Gastroesophageal sphincter (tissue), 4 donors: ENCODE results near the gene BHLHE40. TPM values are rescaled to one million over a fixed set of nuclear protein-coding genes. Genes with fewer than 3 reads are reported as not detected.

Experiments
- ATAC-seq: fragments of 150-250 bp; one replicate; pipeline ENCODE4 v1.9.1; 2016; ENCODE audit warnings: mild to moderate bottlenecking, moderate library complexity
- H3K27ac ChIP-seq, 4 donors: fragments of 200-600 bp; sonication (generic) in 3 of 4; 1 replicate in 3 of 4; 2 replicates in 1 of 4; pipeline ENCODE4 v1.5.1; 2016 to 2019
- H3K27me3 ChIP-seq: fragments of 200-600 bp; sonication (generic); one replicate; pipeline ENCODE4 v1.5.1; 2019
- H3K36me3 ChIP-seq, 2 donors: fragments of 200-600 bp; sonication (generic); one replicate each; pipeline ENCODE4 v1.5.1; 2019; ENCODE audit warnings: control low read depth in 1 of 2
- H3K4me1 ChIP-seq, 3 donors: fragments of 200-600 bp; sonication (generic); 1 replicate in 2 of 3; 2 replicates in 1 of 3; pipeline ENCODE4 v1.5.1; 2016 to 2019; ENCODE audit warnings: control low read depth in 2 of 3
- H3K4me3 ChIP-seq, 2 donors: fragments of 200-600 bp; sonication (generic); one replicate each; pipeline ENCODE4 v1.5.1; 2019; ENCODE audit warnings: mild to moderate bottlenecking in 1 of 2, moderate library complexity in 1 of 2
- H3K9me3 ChIP-seq, 3 donors: fragments of 200-600 bp; sonication (generic); one replicate each; pipeline ENCODE4 v1.5.1; 2017 to 2019; ENCODE audit warnings: control low read depth in 2 of 3
- CTCF ChIP-seq, 4 experiments: fragments of 200-600 bp in 2 of 4; fragments of 450-650 bp in 2 of 4; sonication (generic) in 1 of 4; IDR thresholded peaks; one replicate each; pipeline ENCODE4 v1.5.1; 2017 to 2019; ENCODE audit warnings: antibody characterized with exemption in 4 of 4, mild to moderate bottlenecking in 2 of 4, moderate library complexity in 2 of 4
- EP300 ChIP-seq: sonication (generic); formaldehyde crosslinking; IDR thresholded peaks from one replicate; pipeline ENCODE4 v1.6.1; 2017; ENCODE audit warnings: antibody characterized with exemption, mild to moderate bottlenecking
- POLR2A ChIP-seq, 2 donors: fragments of 450-650 bp; IDR thresholded peaks; one replicate each; pipeline ENCODE4 v1.6.1; 2017; ENCODE audit warnings: antibody characterized with exemption in 2 of 2, mild to moderate bottlenecking in 2 of 2, moderate library complexity in 1 of 2
- POLR2AphosphoS5 ChIP-seq: sonication (generic); formaldehyde crosslinking; IDR thresholded peaks from one replicate; pipeline ENCODE4 v1.6.1; 2017; ENCODE audit warnings: antibody characterized with exemption
- WGBS, 2 donors: methylation state at CpG; one replicate each; pipeline ENCODE4 v1.1.5; 2018; ENCODE audit warnings: low coverage in 1 of 2; 5-methylcytosine and 5-hydroxymethylcytosine counted together
- total RNA-seq, 4 donors: library from RNA; depleted of rRNA; stranded (reverse); fragments of >200 nt; gene quantifications; one replicate each; pipeline ENCODE4 v1.1.0, GENCODE V29; 2016

The BHLHE40 gene
- total RNA-seq, 4 donors from 2014 or later: 7.8 to 46.0 (median 14.0) TPM

DNA sequence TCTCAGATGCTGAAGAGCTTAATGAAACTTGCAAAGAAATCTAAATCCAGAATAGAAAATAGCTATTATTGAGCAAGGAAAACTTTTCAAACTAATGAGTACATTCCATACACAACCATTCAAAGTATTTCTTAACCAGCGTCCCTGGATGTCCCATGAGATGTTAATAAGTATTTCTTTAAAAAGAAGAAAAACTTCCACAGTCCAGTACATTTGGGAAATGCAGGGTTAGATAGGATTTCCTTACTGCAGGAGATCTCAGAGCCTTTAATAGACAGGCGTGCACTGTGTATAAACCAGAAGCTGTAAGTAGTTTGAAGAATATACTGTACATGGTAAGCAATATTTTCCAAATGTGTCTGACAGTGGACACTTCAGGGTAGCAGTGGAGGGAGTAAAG is 29.6 kb upstream of the BHLHE40 start:
- ATAC-seq: peak; percentile 60

GRCh38 chr3:4950351-4950784 is 28.9 kb upstream of the BHLHE40 start:
- 60 to 71% methylated on average over 1 to 4 of the region's 4 CpGs for WGBS, 2 donors
- peak; percentile 43 for ATAC-seq

More for the DNA sequence above, 29.6 kb upstream of the BHLHE40 start:
- peak overlapping the region in 2 of 4 donors; percentile 11 to 27 for H3K27ac ChIP-seq
- no peaks in the 10 kb centered on the region for H3K9me3 ChIP-seq
- peaks cover 0 to 8% (median 0%) of the 10 kb centered on the region in 3 donors for H3K4me1 ChIP-seq
- 65% methylated on average over 2 of the region's 2 CpGs for WGBS, 2 donors
- no peaks in the 10 kb centered on the region for H3K27me3 ChIP-seq
- H3K36me3 ChIP-seq: no peaks in the 10 kb centered on the region
- no peak for TF ChIP-seq CTCF (IDR thresholded peaks at IDR 0.05)
- TF ChIP-seq EP300: no peak
- no peak for TF ChIP-seq POLR2AphosphoS5
- no peak for TF ChIP-seq POLR2A (IDR thresholded peaks at IDR 0.05)
- H3K4me3 ChIP-seq: no peak overlapping the region

DNA sequence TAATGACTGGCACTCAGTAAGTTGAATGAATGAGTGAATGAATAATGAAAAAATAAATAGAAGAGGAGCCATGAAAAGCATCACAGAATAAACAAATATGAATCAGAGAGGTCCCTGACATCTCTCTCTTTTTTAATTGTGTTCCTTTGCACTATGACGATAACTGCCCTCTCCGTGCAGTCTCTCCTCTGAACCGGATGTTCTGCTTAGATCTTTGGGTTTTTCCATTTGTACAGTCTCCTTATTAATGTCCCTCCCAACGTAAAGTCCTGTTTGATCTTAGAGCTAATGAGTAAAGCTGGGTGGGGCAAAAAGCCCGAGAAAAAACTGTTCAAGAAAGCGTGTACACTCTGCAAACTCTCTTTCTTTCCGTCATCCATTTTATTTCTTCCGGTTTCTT is 28.3 kb upstream of the BHLHE40 start:
- TF ChIP-seq POLR2A (IDR thresholded peaks at IDR 0.05) (no peak), CTCF (IDR thresholded peaks at IDR 0.05) (no peak), EP300 (no peak), POLR2AphosphoS5 (no peak)
- 80 to 87% methylated on average over 1 to 8 of the region's 8 CpGs for WGBS, 2 donors
- Histone ChIP-seq H3K4me3 (no peak overlapping the region), H3K4me1 (peaks cover 0 to 8% (median 0%) of the 10 kb centered on the region in 3 donors), H3K27me3 (no peaks in the 10 kb centered on the region), H3K9me3 (no peaks in the 10 kb centered on the region), H3K36me3 (no peaks in the 10 kb centered on the region), H3K27ac (no peak overlapping the region)
- ATAC-seq: no peak

More at GRCh38 chr3:4950351-4950784, 28.9 kb upstream of the BHLHE40 start:
- Histone ChIP-seq H3K4me1 (peaks cover 0 to 8% (median 0%) of the 10 kb centered on the region in 3 donors), H3K27me3 (no peaks in the 10 kb centered on the region), H3K9me3 (no peaks in the 10 kb centered on the region), H3K36me3 (no peaks in the 10 kb centered on the region), H3K4me3 (no peak overlapping the region), H3K27ac (peak overlapping the region in 1 of 4 donors; percentile 11)
- no peak for TF ChIP-seq EP300
- no peak for TF ChIP-seq POLR2AphosphoS5
- no peak for TF ChIP-seq CTCF (IDR thresholded peaks at IDR 0.05)
- TF ChIP-seq POLR2A (IDR thresholded peaks at IDR 0.05): no peak

- 13 to 31% methylated on average over 2 of the region's 2 CpGs for WGBS, 2 donors
Observed at GRCh38 chr3:4953119-4953518, 26.1 kb upstream of the BHLHE40 start.

More at GRCh38 chr3:4953119-4953518, 26.1 kb upstream of the BHLHE40 start:
- no peak for ATAC-seq
- peaks cover 0 to 8% (median 0%) of the 10 kb centered on the region in 3 donors for H3K4me1 ChIP-seq
- no peak overlapping the region for H3K4me3 ChIP-seq
- no peaks in the 10 kb centered on the region for H3K9me3 ChIP-seq
- H3K27ac ChIP-seq: no peak overlapping the region
- no peaks in the 10 kb centered on the region for H3K27me3 ChIP-seq
- no peak for TF ChIP-seq POLR2A (IDR thresholded peaks at IDR 0.05)
- no peak for TF ChIP-seq POLR2AphosphoS5
- TF ChIP-seq EP300: no peak
- TF ChIP-seq CTCF (IDR thresholded peaks at IDR 0.05): no peak
- H3K36me3 ChIP-seq: no peaks in the 10 kb centered on the region
